ENCODE data around the gene GAP43.

Gene GAP43

DNA sequence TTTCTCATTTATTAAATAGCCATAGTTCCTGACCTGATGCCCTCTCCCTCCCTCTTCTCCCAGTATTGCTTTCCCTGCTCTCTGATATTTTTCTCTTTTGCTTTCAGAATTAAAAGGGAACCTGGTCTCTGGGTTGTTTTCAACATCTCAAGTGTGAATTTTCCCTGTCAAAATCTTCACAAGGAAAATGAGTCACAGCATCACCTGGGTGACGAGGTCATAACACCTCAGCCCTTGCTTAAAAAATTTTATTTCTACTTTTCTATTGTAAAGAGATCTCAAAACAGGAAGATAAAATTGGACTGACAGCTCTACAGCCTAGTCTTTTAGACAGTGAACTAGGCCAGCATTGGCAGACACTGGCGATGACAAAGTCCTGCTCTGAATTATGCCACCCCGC, 40.1 kb downstream of the GAP43 start:
- DNase-seq: no peak

DNA sequence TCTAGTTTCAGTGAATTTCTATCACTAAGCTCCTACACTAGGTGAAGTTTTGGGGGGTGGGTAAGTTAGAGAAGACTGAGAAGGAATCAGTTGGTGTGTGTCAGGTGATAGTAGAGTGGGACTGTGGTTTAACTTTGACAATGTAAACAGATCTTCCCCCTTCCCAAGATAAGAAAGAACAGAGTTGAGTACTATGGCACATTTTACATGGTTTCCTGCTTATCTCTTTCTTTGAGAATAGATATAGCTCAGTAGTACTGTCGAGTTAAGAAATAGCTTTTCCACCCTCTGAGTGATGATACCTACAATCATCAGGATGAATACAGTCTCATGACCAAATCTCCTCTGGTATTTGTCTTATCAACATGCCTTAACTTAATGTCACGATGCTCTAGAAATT, 42.8 kb downstream of the GAP43 start:
- no peak for DNase-seq

DNA sequence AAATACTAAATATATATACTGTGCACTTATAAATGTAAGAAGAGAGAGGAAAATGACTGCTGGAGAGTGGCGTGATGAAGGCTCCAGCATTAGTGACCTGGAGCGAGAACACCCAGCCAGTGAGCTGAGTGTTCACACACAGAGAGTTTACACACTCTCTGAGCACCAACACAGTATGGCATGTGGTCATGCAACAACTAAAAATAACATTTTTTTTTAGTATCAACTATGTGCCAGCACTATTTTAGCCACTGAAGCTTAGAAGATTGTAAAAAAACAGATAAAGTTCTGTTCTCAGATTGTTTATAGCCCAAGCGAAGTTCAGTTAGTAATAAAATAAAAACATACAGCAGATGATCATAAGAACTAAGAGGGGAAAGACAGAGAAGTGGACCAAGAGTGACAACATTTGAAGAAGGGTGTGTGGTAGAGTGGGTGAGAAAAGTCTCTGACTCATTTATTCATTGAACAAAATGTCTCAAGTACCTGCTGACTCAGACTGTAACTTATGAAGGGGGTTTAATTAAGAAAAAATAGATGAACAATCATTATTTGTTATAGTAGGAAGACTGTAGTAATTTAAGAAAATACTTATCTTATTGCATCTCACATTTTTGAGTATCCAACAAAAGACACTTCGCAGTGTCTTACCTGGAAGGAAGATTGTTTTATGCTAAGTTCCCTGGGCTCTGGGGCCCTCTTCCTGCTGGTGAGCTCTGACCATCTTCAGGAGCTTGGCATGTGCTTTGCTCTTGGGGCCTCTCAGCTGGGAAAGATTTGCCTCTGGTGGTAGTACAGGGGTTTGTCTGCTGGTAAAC, 43.8 kb downstream of the GAP43 start:
- no peak for DNase-seq

DNA sequence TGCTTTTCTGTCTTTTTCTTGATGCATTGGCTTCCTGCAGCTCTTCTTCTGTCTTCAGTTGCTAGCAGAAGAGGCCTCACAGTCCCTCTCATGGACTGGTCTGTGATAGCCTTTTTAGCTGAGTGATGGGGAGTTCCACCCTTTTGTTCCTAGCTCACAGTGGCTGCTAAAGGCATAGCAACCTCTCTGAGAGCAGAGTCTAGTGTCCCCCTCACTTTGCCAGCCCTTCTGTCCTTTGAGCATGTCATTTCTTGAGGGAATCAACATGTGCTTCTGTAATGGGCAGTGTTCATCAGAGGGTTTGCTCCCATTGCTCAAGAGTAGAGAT, 44.4 kb downstream of the GAP43 start:
- no peak for DNase-seq

DNA sequence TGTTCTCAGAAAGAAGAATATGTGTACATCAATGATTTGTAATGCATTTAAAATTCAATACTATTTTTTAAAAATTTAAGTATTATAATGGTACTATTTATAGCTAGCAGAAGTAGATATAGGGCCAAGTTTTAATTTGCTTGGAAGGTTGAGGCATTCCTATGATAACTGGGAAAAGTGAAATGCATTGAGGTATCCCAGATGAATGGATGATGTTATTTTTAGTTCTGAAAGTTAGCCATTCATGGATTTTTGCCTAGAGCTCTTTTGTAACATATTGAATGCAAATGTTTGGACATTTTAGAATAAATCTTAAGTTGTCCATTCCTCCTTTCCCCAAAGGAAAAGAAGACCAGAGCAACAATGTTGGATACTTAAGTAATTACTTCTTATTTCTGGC, 47.6 kb downstream of the GAP43 start:
- no peak for DNase-seq

DNA sequence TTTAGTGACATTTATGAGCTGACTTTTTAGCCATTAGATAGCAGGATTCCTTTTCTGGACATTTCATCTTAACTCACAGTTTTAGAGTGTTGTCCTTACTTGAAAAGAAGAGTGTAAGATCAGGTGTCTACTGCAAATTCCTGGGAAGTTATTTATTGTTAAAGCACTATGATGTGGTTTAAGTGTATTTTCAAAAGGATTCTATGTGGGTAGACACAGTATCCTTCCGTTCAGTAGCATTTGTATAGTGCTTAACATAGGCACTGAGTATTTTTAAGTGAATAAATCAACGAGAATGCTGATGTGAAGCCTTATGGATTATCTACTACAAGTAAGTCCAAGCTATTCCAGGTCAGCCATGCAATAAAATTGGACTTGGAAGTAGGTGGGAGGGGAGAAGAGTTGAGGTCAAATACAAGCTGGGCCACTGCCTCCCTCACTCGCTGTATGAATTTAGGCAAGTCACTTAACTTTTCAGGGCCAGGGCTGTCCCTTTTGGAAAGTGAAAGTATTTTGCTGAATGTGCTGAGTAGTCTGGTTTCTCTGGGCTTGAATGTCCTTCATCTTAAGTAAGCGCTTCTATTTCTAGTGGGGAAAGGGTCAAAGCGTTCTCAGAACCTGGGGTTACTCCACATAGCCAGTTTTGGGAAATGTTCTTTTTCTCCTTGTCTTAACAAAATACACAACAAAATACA, 48.6 kb downstream of the GAP43 start:
- DNase-seq: no peak

DNA sequence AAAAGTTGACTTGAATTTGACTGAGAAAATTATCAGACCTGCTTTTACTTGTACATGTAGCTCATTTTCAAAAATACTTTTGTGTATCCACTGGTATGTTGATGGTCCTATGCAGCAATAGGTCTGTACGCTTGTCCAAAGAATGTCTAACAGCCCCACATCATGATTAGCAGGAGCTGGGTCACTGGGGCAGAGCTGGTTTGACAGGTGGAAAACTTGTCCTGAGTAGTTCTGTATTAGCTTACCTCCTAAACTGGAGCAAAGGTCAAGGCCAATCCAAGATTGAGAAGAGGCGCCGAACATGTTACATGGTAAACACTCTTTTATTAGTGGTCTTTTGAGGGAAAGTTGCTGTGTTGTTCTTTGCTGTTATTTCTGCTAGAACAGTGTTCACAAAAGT, 50.6 kb downstream of the GAP43 start:
- no peak for DNase-seq

DNA sequence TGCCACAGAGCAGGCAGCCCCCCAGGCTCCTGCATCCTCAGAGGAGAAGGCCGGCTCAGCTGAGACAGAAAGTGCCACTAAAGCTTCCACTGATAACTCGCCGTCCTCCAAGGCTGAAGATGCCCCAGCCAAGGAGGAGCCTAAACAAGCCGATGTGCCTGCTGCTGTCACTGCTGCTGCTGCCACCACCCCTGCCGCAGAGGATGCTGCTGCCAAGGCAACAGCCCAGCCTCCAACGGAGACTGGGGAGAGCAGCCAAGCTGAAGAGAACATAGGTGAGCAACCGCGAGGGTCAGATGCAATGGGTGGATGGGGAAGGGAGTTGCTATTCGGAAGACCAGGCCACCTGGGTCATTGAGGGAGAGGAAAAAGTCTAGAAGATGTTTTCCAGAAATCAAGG, 53.0 kb downstream of the GAP43 start:
- DNase-seq: no peak

DNA sequence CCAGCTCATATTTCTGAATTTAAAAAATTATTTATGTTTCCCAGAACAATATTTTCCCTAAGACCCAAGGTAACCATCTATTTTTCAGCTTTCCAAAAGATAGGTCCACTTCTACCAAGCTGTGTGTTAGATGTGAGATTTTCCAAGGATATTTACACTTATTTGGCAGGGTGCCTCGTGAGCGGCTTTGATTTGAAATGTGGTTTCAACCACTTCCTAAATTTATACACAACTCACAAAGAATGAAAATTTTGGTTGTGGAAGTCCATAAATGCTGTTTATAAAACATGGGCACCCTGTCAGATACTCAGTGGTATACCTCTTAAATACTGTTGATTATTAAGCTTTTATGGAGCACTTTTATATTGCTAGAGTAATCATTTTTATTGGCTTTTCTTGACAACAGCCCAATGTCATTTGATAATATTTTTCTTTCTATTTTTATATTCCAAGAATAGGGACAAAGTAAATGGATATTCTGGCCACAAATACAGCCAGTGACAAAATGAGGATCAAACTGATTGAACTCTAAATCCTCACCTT, 57.6 kb downstream of the GAP43 start:
- no peak for DNase-seq

DNA sequence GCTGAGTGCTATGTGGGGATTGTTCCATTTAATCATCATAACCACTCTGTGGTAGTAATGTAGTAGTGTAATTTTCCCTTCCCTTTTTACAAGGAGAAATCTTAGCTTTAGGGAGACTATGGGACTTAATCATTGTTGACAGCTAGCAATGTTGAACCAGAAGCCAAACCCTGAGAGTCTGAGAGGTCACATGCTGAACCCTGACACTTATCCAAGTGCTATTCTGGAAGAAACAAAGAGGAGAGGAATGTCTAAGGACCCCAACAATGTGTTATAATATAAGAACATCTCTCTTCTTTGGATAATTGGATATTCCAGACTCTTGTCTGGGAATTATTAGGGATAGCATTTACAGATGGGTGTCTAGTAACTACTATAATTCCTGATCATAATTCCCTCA, 58.4 kb downstream of the GAP43 start:
- no peak for DNase-seq

DNA sequence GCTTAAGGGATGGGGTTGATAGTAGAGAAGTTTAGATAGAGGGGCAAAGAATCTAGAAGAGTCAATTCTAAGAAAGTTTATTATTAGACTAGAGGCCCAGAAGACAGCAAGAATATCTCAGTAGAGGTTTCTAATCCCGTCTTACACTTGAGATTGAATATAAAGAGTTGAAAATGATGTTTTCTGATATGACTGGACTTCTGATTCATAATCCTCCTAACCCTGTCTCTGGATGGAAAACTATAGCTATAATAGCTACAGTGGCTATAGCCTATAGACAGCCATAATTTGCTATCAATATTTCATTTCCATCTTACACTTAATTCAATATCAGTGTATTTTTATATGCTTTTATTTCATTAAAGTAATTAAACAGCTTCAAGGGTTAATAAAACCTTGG, 60.0 kb downstream of the GAP43 start:
- no peak for DNase-seq

DNA sequence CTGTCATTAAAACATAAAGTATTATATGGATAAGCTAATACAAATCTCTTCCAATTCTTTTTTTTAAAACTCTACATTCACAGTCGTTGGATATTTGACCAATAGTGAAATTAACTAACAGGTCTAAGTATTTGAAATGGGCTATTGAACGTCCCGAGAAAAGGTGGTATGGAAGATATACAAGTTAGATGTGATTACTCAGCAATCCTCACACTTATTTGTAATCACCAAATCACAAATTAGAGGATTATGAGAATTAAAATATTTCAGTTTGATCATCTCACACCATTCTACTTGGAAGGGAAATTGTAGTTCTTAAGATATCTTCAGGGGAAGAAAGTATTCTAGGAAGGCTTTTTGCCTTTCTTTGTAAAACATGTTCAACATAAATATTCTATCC, 60.5 kb downstream of the GAP43 start:
- DNase-seq: no peak

DNA sequence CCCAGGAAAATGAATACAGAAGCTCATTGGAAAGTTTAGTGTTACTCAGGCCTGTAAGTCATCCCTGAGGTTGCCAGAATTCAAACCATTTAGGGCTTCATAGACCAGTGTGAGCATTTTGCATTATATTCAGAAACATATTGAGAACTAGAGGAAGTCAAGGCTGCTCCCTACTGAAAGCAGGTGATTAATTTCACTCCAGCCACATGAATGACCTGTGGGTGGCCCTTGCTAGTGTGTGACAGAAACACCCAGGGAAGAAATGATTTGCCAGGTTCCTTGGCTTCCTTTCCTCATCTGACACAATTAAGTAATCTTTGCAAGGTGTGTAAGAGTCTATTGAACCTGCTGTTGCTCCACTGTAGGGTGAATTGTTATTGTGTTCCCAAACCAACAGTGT, 61.8 kb downstream of the GAP43 start:
- DNase-seq: no peak

DNA sequence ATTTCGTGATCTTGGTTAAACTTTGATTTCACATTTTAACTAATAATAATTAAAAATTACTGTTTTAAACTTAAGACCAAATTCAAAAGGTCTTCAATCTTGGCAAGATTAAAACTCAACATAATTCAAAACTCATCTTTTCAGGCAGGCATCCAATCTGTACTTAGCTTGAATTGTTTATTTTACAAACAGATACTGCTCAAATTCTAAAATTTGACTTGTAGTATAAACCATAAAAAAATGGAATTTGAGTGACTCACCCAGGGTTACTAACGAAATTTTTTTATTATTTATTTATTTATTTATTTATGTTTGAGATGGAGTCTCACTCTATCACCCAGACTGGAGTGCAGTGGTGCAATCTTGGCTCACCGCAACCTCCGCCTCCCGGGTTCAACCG, 64.4 kb downstream of the GAP43 start:
- no peak for DNase-seq

DNA sequence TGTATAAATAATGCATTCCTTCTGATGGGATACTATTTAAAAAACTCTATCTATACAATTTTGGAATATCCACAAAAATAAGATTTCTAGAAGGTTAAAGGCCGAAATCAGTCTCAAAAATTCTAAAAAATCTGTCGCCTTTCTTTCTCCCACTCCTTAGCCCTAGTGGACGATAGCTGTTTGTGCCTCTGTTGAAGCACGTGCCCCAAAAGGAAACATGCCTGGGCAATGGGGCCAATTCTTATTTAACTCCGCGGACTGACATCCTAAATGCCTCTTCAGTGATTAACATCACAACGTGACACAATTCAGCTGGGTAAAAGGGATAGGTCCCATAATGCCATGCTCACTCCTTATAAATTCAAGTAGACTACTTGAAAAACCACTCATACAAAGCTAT, 65.1 kb downstream of the GAP43 start:
- DNase-seq: no peak

DNA sequence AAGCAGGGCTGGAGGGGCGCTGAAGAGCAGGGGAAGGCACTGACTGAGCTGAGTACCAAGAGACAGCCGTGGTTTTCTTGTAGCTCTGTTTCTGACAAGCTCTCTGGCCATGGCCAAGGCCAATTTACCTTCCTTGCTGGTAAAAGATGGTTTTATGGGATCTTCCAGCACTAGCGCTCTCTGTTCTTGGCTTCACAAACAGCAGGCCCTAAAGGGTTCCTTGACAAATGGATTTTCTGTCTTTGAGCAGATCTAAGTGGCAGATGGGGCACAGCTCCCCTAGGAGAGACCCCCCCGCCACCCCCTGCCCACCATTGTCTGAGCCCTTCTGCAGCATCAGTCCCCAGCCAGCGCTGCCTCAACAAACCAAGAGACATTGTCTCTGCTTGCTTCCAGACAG, 66.6 kb downstream of the GAP43 start:
- DNase-seq: no peak

DNA sequence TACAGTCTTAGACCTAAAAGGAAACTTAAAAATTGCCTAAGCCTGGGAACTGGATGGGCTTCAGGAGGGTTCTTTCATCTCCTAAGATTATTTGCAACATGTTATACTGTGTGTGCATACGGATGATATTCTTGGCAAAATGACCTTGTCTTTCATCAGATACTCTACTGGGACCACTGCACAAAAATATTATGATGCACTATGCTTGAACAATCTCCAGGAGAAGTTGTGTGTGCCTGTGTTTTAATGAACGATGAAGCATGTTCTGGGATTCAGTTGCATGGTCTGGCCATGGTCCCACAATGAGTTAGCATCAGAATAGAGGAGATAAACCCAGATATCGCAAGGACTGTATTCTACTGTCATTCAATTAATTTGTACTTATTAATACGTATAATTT, 68.7 kb downstream of the GAP43 start:
- no peak for DNase-seq

DNA sequence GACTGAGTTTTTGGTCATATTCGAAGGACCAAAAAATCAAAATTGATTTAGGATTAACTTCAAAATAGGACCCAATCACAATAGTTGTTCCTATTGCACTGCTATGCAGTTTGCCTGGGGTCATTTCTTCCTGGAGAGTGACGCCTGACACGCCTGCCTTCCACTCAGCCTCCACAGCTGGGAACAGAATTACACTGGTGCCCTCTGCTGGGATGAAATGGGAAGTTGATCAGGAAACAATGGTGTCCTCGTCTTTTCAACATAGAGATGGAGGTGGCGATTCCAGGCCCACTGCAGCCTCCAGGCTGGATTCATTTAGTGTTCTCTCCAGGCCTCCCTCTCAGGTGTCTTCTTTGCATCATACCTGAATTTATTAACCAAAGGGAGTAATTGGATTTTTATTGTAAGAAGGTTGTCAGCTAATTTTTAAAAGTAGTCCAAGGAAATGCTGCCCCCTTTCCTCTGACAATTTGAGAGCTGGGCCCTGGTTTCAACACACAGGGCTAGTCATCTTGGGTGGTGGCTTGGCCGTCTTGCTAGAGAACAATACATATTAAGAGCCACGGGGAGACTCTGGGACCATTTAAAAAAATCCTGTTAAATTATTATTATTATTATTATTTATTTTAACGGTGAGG, 69.7 kb downstream of the GAP43 start:
- peak; percentile 56 for DNase-seq

DNA sequence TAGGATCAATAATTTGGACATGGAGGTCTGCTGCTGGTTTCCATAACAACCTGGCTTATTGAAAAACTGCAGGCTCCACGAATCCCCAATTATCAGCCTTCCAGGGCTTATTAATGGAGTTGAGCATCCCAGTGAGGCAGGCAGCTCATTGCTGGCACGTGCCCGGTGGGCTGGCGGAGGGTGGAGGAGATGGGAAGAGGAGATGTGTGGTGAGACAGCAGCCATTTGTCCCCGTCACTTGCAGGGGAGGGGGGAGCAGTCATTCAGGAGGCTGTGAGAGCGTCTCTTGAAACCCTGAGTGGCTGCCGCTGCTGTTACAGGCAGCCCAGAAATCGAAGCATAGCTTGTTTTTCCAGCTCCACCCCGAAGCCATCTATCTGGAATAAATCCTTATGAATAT, 70.6 kb downstream of the GAP43 start:
- no peak for DNase-seq

DNA sequence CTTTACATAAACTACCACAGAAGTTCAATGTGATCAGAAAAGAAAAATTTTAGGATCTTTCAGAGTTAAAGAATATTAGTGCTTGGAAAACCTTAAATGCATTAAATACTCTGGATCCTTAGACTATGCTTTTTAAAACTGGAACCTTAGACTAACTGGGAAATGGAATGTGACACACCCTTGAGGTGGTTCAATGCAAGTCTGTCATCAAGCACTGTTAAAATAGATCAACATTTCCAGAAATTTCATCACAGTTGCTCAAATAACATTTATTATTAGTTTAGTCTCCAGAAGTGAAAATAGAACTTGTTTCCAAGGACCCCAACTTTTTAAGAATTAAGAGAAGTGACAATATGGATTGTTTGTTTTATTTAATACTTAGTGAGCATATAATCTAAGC, 71.8 kb downstream of the GAP43 start:
- no peak for DNase-seq

DNA sequence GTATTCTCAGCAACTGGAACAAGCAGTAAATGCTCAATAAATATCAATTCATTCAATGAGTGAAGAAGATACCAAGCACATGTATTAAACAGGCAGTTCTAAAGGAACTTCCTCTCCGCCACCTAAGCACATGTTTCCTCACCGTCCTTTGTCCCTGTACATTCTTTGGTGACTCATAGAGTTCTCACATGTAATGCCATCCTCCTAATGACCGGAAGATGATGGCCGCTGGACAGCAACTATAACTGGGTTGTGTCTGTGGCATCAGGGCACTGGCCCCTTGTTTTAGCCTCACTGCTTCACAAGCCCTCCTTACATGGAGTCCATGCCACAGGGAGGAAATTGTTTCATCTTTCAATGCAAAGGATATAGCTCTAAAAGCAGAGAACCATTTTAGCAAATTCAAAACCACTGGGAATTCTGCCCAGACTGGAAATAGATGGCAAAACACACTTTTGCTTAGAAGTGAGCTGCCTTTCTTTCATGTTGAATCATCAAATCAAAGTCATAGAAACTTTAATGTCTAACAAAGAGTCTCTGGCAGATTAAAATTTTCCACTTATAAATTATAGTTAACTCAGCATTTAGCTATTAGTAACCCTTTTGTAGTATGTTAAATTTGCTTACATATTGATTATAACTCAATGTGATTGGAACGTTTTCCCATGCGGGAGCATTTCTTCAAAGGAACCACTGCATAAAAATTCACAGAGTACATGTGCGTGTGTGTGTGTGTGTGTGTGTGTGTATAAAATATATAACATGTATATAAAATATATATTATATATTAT, 74.1 kb downstream of the GAP43 start:
- DNase-seq: no peak

DNA sequence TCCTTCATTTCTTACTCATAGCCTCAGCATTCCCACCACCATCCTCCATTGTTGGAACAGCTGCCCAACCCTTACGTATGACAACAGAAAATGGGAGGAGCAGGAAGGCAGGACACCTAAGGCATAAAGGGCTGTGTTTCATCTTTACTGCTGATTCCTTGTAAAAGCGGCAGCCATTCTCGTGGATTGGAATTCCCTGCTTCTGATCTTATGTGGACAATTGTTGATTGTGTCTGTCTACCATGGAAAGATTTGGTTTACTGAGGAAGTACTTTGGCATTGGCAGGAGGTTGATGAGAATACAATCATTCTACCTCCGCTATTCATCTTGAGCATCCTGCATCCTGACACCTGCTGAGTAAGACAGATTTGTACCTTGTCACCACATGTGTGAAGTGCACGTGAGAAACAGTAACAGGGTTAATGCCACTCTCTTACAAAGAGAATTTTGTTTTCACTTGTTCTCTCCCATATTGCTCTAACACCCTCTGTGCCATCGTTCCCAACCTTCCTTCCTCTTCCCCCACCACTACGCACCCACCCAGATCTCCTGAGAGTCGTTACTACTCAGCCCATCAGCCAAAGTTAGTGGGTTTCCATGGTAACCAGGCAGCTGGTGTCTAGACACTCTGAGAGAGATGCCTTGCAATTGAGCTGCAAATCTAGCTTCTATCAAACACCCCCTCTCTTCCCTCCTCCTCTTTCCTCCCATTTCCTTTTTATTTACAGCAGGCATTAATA, 75.7 kb downstream of the GAP43 start:
- no peak for DNase-seq

DNA sequence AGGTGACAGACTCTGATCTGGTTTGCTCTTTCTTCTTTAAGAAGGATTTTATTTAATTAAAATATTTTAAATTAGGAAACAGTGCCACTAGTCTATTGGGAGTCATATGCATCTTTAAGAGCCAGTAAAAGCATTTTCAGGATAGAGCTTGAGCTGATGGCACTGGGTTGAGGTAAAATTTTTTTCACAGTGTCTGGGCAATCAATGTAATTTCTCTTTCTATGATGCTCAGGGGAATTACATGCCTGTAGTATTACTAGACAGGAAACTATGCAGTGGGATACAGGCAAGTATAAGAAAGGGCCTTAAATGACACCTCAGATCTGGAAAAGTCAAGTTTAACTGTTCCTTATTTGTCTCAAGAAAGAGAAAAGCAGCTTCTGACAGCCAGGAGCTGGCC, 76.4 kb downstream of the GAP43 start:
- no peak for DNase-seq
